NCI-H187 treated with DMSO at 0.1 percent for 48 hours (cell line): ENCODE measurements around the gene S100A9.
"Not testable (repeated sequence)": the region's sequence is repeated elsewhere in the genome, so short reads cannot be mapped to it uniquely, and the experiment has no call there.

Experiments
- DNase-seq: peaks from one replicate; lab custom pipeline; 2025; lab: John Stamatoyannopoulos, UW

Gene S100A9

GRCh38 chr1:153389973-153390879, 32.6 kb downstream of the S100A9 start:
- DNase-seq, result no peak

GRCh38 chr1:153390938-153391710, 33.5 kb downstream of the S100A9 start, which contains the start of gene S100A8:
Gene S100A8, minus strand, starts transcription at chr1:153391073. Its CDS starts 538 bp downstream, at chr1:153390535.
- DNase-seq, result no peak

GRCh38 chr1:153392258-153392657, 34.6 kb downstream of the S100A9 start:
- DNase-seq, result no peak

GRCh38 chr1:153392822-153393221, 35.2 kb downstream of the S100A9 start:
- no peak for DNase-seq

- DNase-seq, result no peak
Observed at GRCh38 chr1:153393926-153394325, 36.3 kb downstream of the S100A9 start.

- no peak for DNase-seq
Observed at GRCh38 chr1:153394391-153394790, 36.7 kb downstream of the S100A9 start.

GRCh38 chr1:153395136-153395685, 37.6 kb downstream of the S100A9 start:
- no peak for DNase-seq

GRCh38 chr1:153395776-153396175, 38.1 kb downstream of the S100A9 start:
- no peak for DNase-seq

GRCh38 chr1:153396461-153396860, 38.8 kb downstream of the S100A9 start:
- DNase-seq, result no peak

GRCh38 chr1:153397051-153397923, 39.6 kb downstream of the S100A9 start:
- DNase-seq, result no peak

GRCh38 chr1:153397924-153398651, 40.4 kb downstream of the S100A9 start:
- DNase-seq, result no peak

GRCh38 chr1:153399401-153400055, 41.9 kb downstream of the S100A9 start:
- no peak for DNase-seq

- no peak for DNase-seq
Observed at GRCh38 chr1:153400244-153400643, 42.6 kb downstream of the S100A9 start.

- DNase-seq, result no peak
Observed at GRCh38 chr1:153401461-153401860, 43.8 kb downstream of the S100A9 start.

GRCh38 chr1:153402226-153402625, 44.6 kb downstream of the S100A9 start:
- DNase-seq, result no peak

- DNase-seq, result no peak
Observed at GRCh38 chr1:153403421-153404085, 45.9 kb downstream of the S100A9 start.

- DNase-seq, result no peak
Observed at GRCh38 chr1:153404086-153404635, 46.5 kb downstream of the S100A9 start.

- no peak for DNase-seq
Observed at GRCh38 chr1:153404768-153405167, 47.1 kb downstream of the S100A9 start.

- DNase-seq, result not testable (repeated sequence)
Observed at GRCh38 chr1:153405825-153406599, 48.4 kb downstream of the S100A9 start.
